ENCODE measurements around the gene FAU. TPM values are rescaled to one million over a fixed set of nuclear protein-coding genes. Genes with fewer than 3 reads are reported as not detected.

FAU gene
- total and polyA plus RNA-seq, 10 of the 15 experiments (the other 5 are each of a cell fraction or from before 2014, with no cell fraction given), result 332 to 1,347 (median 990) TPM

DNA sequence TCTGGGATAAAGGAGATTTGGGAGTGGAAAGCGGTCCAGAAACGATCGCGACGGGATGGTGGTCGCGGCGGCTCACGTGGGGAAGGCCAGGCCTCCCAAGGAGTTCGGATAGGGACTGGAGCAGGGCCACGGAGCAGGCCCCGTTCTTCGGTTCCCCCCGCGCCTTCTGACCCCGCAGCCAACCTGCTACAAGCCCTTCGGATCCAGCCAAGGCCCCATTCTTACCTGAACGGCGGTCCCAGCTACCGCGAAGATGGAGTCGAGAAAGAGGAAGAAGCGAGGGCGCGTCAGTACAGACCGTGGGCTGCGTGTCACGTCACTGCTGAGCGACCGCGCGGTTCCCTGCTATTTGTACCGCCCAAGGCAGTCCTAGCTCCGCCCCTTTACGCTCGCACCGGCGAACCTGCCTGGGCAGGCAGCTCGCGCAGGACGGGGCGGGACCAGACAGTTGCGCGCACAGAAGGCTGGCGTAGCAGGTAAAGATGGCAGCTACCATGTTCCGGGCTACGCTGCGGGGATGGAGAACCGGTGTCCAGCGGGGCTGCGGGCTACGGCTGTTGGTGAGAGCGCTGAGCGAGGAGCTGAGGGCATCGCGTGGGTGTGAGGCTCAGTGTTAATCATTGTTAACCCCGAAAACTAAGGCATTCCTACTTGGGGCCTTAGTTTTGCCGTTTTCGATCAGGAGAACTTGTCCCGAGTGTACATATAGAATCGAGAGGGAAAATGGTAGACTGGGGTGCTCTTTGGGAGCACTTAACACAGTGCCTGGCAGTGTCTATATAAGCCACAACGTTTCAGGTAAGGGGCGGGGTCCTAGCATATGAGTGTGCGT is at the start of gene FAU, which contains the start of gene MRPL49 (continued):
- TF ChIP-seq, protein P1, sequence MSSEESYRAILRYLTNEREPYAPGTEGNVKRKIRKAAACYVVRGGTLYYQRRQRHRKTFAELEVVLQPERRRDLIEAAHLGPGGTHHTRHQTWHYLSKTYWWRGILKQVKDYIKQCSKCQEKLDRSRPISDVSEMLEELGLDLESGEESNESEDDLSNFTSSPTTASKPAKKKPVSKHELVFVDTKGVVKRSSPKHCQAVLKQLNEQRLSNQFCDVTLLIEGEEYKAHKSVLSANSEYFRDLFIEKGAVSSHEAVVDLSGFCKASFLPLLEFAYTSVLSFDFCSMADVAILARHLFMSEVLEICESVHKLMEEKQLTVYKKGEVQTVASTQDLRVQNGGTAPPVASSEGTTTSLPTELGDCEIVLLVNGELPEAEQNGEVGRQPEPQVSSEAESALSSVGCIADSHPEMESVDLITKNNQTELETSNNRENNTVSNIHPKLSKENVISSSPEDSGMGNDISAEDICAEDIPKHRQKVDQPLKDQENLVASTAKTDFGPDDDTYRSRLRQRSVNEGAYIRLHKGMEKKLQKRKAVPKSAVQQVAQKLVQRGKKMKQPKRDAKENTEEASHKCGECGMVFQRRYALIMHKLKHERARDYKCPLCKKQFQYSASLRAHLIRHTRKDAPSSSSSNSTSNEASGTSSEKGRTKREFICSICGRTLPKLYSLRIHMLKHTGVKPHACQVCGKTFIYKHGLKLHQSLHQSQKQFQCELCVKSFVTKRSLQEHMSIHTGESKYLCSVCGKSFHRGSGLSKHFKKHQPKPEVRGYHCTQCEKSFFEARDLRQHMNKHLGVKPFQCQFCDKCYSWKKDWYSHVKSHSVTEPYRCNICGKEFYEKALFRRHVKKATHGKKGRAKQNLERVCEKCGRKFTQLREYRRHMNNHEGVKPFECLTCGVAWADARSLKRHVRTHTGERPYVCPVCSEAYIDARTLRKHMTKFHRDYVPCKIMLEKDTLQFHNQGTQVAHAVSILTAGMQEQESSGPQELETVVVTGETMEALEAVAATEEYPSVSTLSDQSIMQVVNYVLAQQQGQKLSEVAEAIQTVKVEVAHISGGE (CRISPR knock-in tag; IDR thresholded peaks at IDR 0.05), result no peak
- TF ChIP-seq, protein P2, sequence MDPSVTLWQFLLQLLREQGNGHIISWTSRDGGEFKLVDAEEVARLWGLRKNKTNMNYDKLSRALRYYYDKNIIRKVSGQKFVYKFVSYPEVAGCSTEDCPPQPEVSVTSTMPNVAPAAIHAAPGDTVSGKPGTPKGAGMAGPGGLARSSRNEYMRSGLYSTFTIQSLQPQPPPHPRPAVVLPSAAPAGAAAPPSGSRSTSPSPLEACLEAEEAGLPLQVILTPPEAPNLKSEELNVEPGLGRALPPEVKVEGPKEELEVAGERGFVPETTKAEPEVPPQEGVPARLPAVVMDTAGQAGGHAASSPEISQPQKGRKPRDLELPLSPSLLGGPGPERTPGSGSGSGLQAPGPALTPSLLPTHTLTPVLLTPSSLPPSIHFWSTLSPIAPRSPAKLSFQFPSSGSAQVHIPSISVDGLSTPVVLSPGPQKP (IDR thresholded peaks at IDR 0.05; ENCODE audit: low read depth, low read length), result no peak; the same call in 1 of the 2 replicates
- TF ChIP-seq HDAC2 (IDR thresholded peaks at IDR 0.05), result no peak
- TF ChIP-seq MTA2 (IDR thresholded peaks at IDR 0.05; ENCODE audit: low read depth), result no peak
- no peak for TF ChIP-seq IRF4 (IDR thresholded peaks at IDR 0.05; ENCODE audit: low read depth, low read length)
- TF ChIP-seq, protein P3, sequence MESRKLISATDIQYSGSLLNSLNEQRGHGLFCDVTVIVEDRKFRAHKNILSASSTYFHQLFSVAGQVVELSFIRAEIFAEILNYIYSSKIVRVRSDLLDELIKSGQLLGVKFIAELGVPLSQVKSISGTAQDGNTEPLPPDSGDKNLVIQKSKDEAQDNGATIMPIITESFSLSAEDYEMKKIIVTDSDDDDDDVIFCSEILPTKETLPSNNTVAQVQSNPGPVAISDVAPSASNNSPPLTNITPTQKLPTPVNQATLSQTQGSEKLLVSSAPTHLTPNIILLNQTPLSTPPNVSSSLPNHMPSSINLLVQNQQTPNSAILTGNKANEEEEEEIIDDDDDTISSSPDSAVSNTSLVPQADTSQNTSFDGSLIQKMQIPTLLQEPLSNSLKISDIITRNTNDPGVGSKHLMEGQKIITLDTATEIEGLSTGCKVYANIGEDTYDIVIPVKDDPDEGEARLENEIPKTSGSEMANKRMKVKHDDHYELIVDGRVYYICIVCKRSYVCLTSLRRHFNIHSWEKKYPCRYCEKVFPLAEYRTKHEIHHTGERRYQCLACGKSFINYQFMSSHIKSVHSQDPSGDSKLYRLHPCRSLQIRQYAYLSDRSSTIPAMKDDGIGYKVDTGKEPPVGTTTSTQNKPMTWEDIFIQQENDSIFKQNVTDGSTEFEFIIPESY (IDR thresholded peaks at IDR 0.05), result no peak
- TF ChIP-seq SPI1 (IDR thresholded peaks at IDR 0.05; ENCODE audit: borderline replicate concordance, insufficient read depth, low read depth, low read length), result peak; percentile 74
- peak; percentile 94 for TF ChIP-seq SIN3A (IDR thresholded peaks at IDR 0.05; ENCODE audit: low read depth, low read length)
- TF ChIP-seq CBX5 (IDR thresholded peaks at IDR 0.05; ENCODE audit: low read depth), result no peak
- no peak for TF ChIP-seq SUPT20H (IDR thresholded peaks at IDR 0.05; ENCODE audit: borderline replicate concordance, control insufficient read depth, low read depth, low read length)
- TF ChIP-seq CEBPB (IDR thresholded peaks at IDR 0.05; ENCODE audit: borderline replicate concordance in 1 of 2, low read depth in 2 of 2, low read length in 2 of 2), result no peak
- TF ChIP-seq ATF7 (IDR thresholded peaks at IDR 0.05; ENCODE audit: low read depth), result peak; percentile 64
- peak; percentile 94 for TF ChIP-seq POLR2AphosphoS5 (IDR thresholded peaks at IDR 0.05; ENCODE audit: low read length)
- no peak for TF ChIP-seq ETV6 (conservative IDR thresholded peaks at IDR 0.05 in 1 of 2, IDR thresholded peaks at IDR 0.05 in 1 of 2; ENCODE audit: borderline replicate concordance in 1 of 2, low read depth in 1 of 2)
- no peak for TF ChIP-seq EED (IDR thresholded peaks at IDR 0.05; ENCODE audit: low read depth)
- no peak for TF ChIP-seq NFIC (IDR thresholded peaks at IDR 0.05; ENCODE audit: low read depth, low read length)
- TF ChIP-seq BMI1 (IDR thresholded peaks at IDR 0.05; ENCODE audit: borderline replicate concordance), result no peak
- TF ChIP-seq BHLHE40 (IDR thresholded peaks at IDR 0.05; ENCODE audit: borderline replicate concordance in 1 of 2, low read depth in 2 of 2, low read length in 1 of 2), result peak; percentile 75 to 95; a peak in 3 of 4 replicates
- TF ChIP-seq HDGF (IDR thresholded peaks at IDR 0.05), result peak; percentile 93
- TF ChIP-seq, protein P4, sequence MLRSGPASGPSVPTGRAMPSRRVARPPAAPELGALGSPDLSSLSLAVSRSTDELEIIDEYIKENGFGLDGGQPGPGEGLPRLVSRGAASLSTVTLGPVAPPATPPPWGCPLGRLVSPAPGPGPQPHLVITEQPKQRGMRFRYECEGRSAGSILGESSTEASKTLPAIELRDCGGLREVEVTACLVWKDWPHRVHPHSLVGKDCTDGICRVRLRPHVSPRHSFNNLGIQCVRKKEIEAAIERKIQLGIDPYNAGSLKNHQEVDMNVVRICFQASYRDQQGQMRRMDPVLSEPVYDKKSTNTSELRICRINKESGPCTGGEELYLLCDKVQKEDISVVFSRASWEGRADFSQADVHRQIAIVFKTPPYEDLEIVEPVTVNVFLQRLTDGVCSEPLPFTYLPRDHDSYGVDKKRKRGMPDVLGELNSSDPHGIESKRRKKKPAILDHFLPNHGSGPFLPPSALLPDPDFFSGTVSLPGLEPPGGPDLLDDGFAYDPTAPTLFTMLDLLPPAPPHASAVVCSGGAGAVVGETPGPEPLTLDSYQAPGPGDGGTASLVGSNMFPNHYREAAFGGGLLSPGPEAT (IDR thresholded peaks at IDR 0.05; ENCODE audit: low read depth), result peak; percentile 91
- no peak for TF ChIP-seq HDAC6 (IDR thresholded peaks at IDR 0.05; ENCODE audit: unreplicated experiment)
- TF ChIP-seq CREB1 (IDR thresholded peaks at IDR 0.05; ENCODE audit: low read depth), result peak; percentile 99

Measured in GM12878 (cell line).